Glutamatergic neuron (in vitro differentiated cells): ENCODE results near the gene ANXA6. TPM values are rescaled to one million over a fixed set of nuclear protein-coding genes. Genes with fewer than 3 reads are reported as not detected.

Source experiments
- DNase-seq: peaks from one replicate; pipeline ENCODE4 v3.0.0; 2022
- H3K27ac Mint-ChIP-seq: one replicate; pipeline ENCODE4 v1.8.0; 2020; ENCODE audit warnings: mild to moderate bottlenecking, mixed read lengths, inconsistent platforms; ENCODE audit not compliant: unreplicated experiment
- H3K27me3 Mint-ChIP-seq: one replicate; pipeline ENCODE4 v1.8.0; 2020; ENCODE audit warnings: mild to moderate bottlenecking, moderate library complexity, mixed read lengths, inconsistent platforms; ENCODE audit not compliant: unreplicated experiment
- H3K36me3 Mint-ChIP-seq: one replicate; pipeline ENCODE4 v1.8.0; 2020; ENCODE audit warnings: mild to moderate bottlenecking, mixed read lengths, inconsistent platforms; ENCODE audit not compliant: unreplicated experiment
- H3K4me1 Mint-ChIP-seq: one replicate; pipeline ENCODE4 v1.8.0; 2020; ENCODE audit warnings: mild to moderate bottlenecking, low read depth, mixed read lengths, inconsistent platforms; ENCODE audit not compliant: unreplicated experiment
- H3K4me3 Mint-ChIP-seq: one replicate; pipeline ENCODE4 v1.8.0; 2020; ENCODE audit warnings: mild to moderate bottlenecking, mixed read lengths, inconsistent platforms; ENCODE audit not compliant: unreplicated experiment
- H3K9me3 Mint-ChIP-seq: one replicate; pipeline ENCODE4 v1.8.0; 2020; ENCODE audit warnings: mild to moderate bottlenecking, moderate library complexity, mixed read lengths, inconsistent platforms; ENCODE audit not compliant: unreplicated experiment
- CTCF ChIP-seq: fragments of 200-600 bp; sonication (generic); IDR thresholded peaks from one replicate; pipeline ENCODE4 v1.5.0; 2021; ENCODE audit not compliant: partially characterized antibody, unreplicated experiment
- total RNA-seq: library from RNA; stranded (reverse); fragmentation: NEBNext Ultra II Directional; extraction: Animal tissue kit (Norgen Biotek cat#: 25700); gene quantifications from one replicate; pipeline ENCODE4 v1.2.1, GENCODE V29; 2021; ENCODE audit not compliant: unreplicated experiment

The ANXA6 gene
- total RNA-seq, 1 donor from 2014 or later: 143 TPM

GRCh38 chr5:151074557-151074956 lies 83.0 kb downstream of the ANXA6 start:
- Mint-ChIP-seq H3K4me3 (no peak overlapping the region), H3K9me3 (no peaks in the 10 kb centered on the region), H3K27ac (no peak overlapping the region), H3K27me3 (no peaks in the 10 kb centered on the region), H3K4me1 (peaks cover 4% of the 10 kb centered on the region), H3K36me3 (no peaks in the 10 kb centered on the region)
- no peak for TF ChIP-seq CTCF
- no peak for DNase-seq

DNA sequence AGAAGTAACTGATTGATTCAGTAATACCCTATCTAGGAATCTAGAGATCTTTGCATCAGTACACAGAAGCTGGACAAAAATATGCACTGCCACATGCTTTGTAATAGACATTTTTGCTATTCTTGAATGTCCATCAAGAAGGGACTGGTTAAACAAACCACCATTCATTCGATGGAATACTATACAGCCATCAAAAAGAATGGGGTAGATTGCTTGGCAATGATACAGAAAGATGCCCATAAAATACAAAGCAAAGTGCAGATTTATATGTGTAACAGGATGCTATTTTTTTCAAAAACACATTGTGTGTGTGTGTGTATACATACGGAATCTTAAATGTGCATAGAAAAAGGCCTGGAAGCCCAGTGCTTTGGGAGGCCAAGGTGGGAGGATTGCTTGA lies 84.3 kb downstream of the ANXA6 start:
- TF ChIP-seq CTCF: no peak
- Mint-ChIP-seq H3K27me3 (no peaks in the 10 kb centered on the region), H3K36me3 (no peaks in the 10 kb centered on the region), H3K4me3 (no peak overlapping the region), H3K9me3 (no peaks in the 10 kb centered on the region), H3K4me1 (peaks cover 4% of the 10 kb centered on the region), H3K27ac (no peak overlapping the region)
- no peak for DNase-seq

- no peak overlapping the region for H3K27ac Mint-ChIP-seq
These were observed 85.0 kb downstream of the ANXA6 start for GRCh38 chr5:151072630-151073025.

GRCh38 chr5:151071848-151072629 lies 85.5 kb downstream of the ANXA6 start:
- Mint-ChIP-seq H3K9me3 (no peaks in the 10 kb centered on the region), H3K4me3 (no peak overlapping the region), H3K27ac (no peak overlapping the region), H3K27me3 (peaks cover 2% of the 10 kb centered on the region), H3K4me1 (peaks cover 9% of the 10 kb centered on the region), H3K36me3 (no peaks in the 10 kb centered on the region)
- no peak for TF ChIP-seq CTCF
- DNase-seq: no peak

More at GRCh38 chr5:151072630-151073025, 85.0 kb downstream of the ANXA6 start:
- no peak for DNase-seq
- H3K4me1 Mint-ChIP-seq: peaks cover 6% of the 10 kb centered on the region
- H3K36me3 Mint-ChIP-seq: no peaks in the 10 kb centered on the region
- peaks cover 2% of the 10 kb centered on the region for H3K27me3 Mint-ChIP-seq
- no peak for TF ChIP-seq CTCF
- no peak overlapping the region for H3K4me3 Mint-ChIP-seq
- H3K9me3 Mint-ChIP-seq: no peaks in the 10 kb centered on the region

DNA sequence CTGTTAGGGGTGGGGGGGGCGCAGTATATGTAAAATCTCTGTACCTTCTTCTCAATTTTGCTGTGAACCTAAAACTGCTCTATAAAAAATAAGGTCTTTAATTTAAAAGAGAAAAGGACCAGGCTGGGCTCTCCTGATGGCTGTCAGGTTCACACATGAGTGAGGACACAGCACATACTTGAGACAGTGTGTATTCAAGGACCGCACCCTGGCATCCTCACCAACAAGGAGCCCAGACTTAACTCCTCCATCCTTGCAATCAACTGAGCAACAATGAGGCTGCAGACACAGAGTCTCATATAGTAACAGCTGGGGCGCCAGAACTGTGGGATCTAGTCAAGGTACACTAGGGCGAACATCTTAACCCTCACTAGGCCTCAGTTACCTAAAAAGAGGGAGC lies 86.6 kb downstream of the ANXA6 start:
- DNase-seq: no peak
- Mint-ChIP-seq H3K36me3 (no peaks in the 10 kb centered on the region), H3K27me3 (peaks cover 2% of the 10 kb centered on the region), H3K9me3 (no peaks in the 10 kb centered on the region), H3K4me3 (no peak overlapping the region), H3K27ac (no peak overlapping the region), H3K4me1 (peaks cover 5% of the 10 kb centered on the region)
- no peak for TF ChIP-seq CTCF
